Endometrial microvascular endothelial cells (primary cell): ENCODE data around the gene PTPRE. TPM values are rescaled to one million over a fixed set of nuclear protein-coding genes. Genes with fewer than 3 reads are reported as not detected.

Source experiments
- in situ Hi-C: cut with HindIII; loops from 2 replicates; pipeline ENCODE4 v1.10.0; 2017; ENCODE audit warnings: low sequenced_read_pairs, low pct_unique_long_range_greater_than_20kb; ENCODE audit errors: inconsistent ontology term
- total RNA-seq: library from RNA; depleted of rRNA; stranded (reverse); fragments of >200 nt; gene quantifications from one replicate; pipeline ENCODE4 v1.2.3, GENCODE V29; 2015; ENCODE audit errors: inconsistent ontology term

The PTPRE gene
- total RNA-seq, 1 donor from 2014 or later = 23.9 TPM

- in situ Hi-C loops = no loop called here
Measured at GRCh38 chr10:127920306-127921074, 13.6 kb downstream of the PTPRE start.

GRCh38 chr10:127921075-127921752 lies 14.3 kb downstream of the PTPRE start:
- in situ Hi-C loops = no loop called here

- in situ Hi-C loops = no loop called here
Measured at GRCh38 chr10:127921753-127922145, 14.8 kb downstream of the PTPRE start.

- in situ Hi-C loops = no loop called here
Measured at GRCh38 chr10:127922206-127922605, 15.3 kb downstream of the PTPRE start.

GRCh38 chr10:127922675-127923366 lies 15.9 kb downstream of the PTPRE start:
- in situ Hi-C loops = no loop called here

GRCh38 chr10:127923646-127924045 lies 16.7 kb downstream of the PTPRE start:
- in situ Hi-C loops = no loop called here

- in situ Hi-C loops = no loop called here
Measured at GRCh38 chr10:127925471-127926207, 18.7 kb downstream of the PTPRE start.

- in situ Hi-C loops = no loop called here
Measured at GRCh38 chr10:127926455-127926854, 19.6 kb downstream of the PTPRE start.

- in situ Hi-C loops = no loop called here
Measured at GRCh38 chr10:127928021-127928806, 21.3 kb downstream of the PTPRE start.

- in situ Hi-C loops = no loop called here
Measured at GRCh38 chr10:127932521-127933270, 25.8 kb downstream of the PTPRE start.

- in situ Hi-C loops = no loop called here
Measured at GRCh38 chr10:127933271-127933670, 26.4 kb downstream of the PTPRE start.

- in situ Hi-C loops = no loop called here
Measured at GRCh38 chr10:127934383-127934782, 27.5 kb downstream of the PTPRE start.

GRCh38 chr10:127935071-127935561 lies 28.2 kb downstream of the PTPRE start:
- in situ Hi-C loops = no loop called here

- in situ Hi-C loops = no loop called here
Measured at GRCh38 chr10:127937069-127937468, 30.2 kb downstream of the PTPRE start.

- in situ Hi-C loops = no loop called here
Measured at GRCh38 chr10:127937915-127938463, 31.1 kb downstream of the PTPRE start.

GRCh38 chr10:127939786-127940330 lies 33.0 kb downstream of the PTPRE start:
- in situ Hi-C loops = no loop called here
